GM10266 (cell line): ENCODE data around the gene CORIN.
"Not testable (repeated sequence)": the region's sequence is repeated elsewhere in the genome, so short reads cannot be mapped to it uniquely, and the experiment has no call there.

Experiments used
- DNase-seq: peaks from one replicate; pipeline ENCODE4 v3.0.0; 2012; ENCODE audit errors: extremely low spot score
- CTCF ChIP-seq: IDR thresholded peaks from 2 replicates; pipeline ENCODE4 v1.5.1; 2012; ENCODE audit warnings: mild to moderate bottlenecking, low read depth; ENCODE audit not compliant: control insufficient read depth, insufficient read depth; ENCODE audit errors: missing control alignments

Gene CORIN

DNA sequence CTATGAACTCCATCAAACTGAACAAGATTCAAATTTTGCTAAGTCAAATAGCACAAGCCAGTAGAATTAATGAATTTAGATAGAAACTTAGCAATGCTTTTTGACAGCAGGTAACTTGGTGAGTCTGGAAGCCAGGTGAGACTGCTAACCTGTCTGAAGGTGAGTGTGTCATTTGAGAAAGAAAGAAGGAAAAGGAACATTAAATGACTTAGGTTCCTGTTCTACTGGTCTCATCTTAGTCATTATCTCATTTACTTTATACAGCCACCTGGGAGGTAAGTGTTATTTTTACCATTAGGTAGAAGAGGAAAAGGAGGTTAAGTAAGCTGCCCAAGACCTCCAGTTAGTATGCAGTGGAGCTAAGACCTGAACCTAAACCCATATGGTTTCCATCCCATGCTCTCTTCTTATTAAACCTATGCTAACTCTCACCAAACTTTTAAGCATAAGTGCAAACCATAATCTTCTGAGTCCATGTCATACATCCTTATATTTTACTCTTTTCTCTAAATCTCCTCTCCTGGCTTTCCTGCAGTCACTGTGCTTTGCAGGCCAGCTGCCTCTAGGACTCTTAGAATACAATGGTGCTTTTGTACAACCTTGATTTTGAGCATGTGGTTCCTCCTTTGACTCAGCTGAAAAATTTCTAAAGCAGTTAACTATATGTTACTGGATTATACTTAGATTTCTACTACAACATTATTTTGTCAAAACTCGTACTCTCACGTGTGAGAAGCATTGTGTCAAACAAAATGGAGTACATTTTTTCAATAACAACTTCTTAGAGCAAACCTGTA, 284.3 kb downstream of the CORIN start:
- DNase-seq = no peak
- TF ChIP-seq CTCF = no peak

GRCh38 chr4:47551682-47552081, 286.2 kb downstream of the CORIN start:
- DNase-seq = no peak

DNA sequence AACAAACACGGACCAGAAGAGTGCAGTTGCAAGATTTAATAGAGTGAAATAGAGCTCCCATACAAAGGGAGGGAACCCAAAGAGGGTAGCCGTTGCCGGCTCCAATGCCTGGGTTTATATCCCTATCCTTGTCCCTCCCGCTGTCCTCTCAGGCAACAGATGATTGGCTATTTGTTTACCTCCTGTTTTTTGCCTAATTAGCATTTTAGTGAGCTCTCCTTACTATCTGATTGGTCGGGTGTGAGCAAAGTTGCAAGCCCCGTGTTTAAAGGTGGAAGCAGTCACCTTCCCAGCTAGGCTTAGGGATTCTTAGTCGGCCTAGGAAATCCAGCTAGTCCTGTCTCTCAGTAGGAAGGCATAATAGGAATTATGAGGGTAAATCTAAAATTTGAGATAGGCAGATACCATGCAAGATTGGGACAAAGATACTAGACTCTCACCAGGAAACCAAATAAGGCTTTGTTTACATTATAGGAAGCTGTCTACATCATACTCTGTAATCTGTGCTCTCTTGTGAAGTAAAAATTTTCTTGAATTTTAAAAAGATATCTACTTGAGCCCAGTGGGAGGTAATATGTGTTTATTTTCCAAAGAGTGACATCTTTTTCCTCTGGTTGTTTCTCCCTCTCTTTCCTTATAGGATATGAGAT, 286.8 kb downstream of the CORIN start:
- DNase-seq = no peak
- TF ChIP-seq CTCF = no peak

More at GRCh38 chr4:47551682-47552081, 286.2 kb downstream of the CORIN start:
- TF ChIP-seq CTCF = no peak

DNA sequence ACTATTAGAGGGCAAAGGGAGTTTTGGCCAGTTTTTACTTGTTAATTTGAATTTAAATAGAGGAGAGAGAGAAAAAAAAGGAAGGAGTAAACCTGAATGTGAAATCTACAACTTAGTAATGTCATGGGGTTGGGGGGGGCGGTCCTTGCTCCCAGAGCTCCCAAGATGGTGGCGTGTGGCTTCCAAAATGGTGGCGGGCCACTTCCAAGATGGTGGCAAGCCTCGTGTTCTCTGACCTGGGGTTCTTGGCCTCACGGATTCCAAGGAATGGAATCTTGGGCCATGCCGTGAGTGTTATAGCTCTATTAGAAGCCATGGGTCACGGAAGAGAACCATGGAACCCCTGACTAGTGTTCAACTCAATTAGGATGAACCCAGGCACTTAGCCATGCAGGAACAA, 287.5 kb downstream of the CORIN start:
- DNase-seq = not testable (repeated sequence)
